Activated CD8-positive, alpha-beta memory T cell treated with anti-CD3 and anti-CD28 coated beads for 36 hours (primary cell): ENCODE data around the gene GATB. TPM values are rescaled to one million over a fixed set of nuclear protein-coding genes. Genes with fewer than 3 reads are reported as not detected.

Source experiments
- CTCF ChIA-PET: fragments of 350-600 bp; sonication (Branson Sonifier 250); formaldehyde crosslinking; loops from one replicate; lab custom pipeline; 2021; ENCODE audit warnings: antibody characterized with exemption; lab: Charles Lee
- POLR2A ChIA-PET: fragments of 350-600 bp; sonication (Branson Sonifier 250); formaldehyde crosslinking; loops from one replicate; lab custom pipeline; 2021; ENCODE audit warnings: antibody characterized with exemption; lab: Charles Lee
- total RNA-seq, 2 experiments: library from RNA; stranded (reverse); gene quantifications; one replicate each; pipeline ENCODE4 v1.2.3, GENCODE V29; 2021

GATB gene
- total RNA-seq, 2 experiments from 2014 or later = 25.7 to 30.0 TPM

- ChIA-PET POLR2A (no interaction called here), CTCF (no interaction called here)
These were observed 131.6 kb downstream of the GATB start for GRCh38 chr4:151629097-151629783.

DNA sequence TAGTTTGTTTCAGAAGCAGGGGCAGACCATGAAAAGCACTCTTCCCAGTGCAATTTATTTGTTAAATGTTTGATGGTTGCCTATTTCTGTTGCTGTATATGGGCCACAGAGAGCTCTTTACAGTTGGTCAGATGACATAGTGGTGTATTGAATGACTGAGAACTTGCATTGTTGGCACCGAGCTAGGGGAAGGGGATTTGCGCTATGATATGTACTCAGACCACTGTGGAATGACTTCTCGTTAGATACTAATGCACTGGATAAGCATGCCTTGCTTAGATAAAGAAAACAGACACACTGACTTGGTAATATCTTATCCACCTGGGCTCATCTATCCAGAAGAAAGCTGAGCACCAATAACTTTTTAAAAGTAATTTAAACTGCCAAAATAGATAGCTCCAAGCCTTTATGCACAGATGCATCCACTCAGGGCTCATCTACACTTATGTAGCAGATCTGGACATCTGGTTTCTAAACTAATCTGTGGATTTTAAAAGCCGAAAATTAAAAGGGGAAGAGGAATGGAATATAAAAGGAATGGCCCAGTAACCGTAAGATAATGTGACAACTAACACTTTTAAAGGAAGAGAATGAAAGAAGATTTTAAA is 132.7 kb downstream of the GATB start:
- ChIA-PET POLR2A (no interaction called here), CTCF (no interaction called here)

DNA sequence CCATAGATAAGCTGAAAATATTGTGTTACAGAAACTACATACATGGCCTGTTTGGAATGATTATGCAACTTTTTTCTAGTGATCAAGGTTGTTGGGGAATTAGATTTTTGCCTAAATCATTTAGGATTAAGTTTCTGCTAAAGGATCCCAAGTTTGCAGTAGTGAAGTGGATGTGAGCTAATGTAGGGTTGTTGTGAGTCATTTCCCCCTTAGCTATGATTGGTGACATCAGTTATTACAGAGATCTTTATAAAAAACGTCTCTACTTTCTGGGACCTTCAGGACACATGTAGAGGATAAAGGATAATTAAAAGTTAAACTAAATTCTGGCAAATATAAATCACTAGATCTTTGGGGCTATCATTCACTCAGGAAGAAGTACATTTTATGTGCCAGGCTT is 133.3 kb downstream of the GATB start:
- ChIA-PET POLR2A (no interaction called here), CTCF (no interaction called here)

GRCh38 chr4:151626751-151627150 is 134.1 kb downstream of the GATB start:
- CTCF ChIA-PET = no interaction called here
- POLR2A ChIA-PET = no interaction called here

- CTCF ChIA-PET = no interaction called here
- POLR2A ChIA-PET = no interaction called here
These were observed 134.6 kb downstream of the GATB start for GRCh38 chr4:151626228-151626627.

- ChIA-PET POLR2A (no interaction called here), CTCF (interaction anchor here (0.6 kb wide), 1 partner anchor 302 kb away, joined by 4 read pairs; no protein-coding TSS in a partner anchor)
These were observed 135.9 kb downstream of the GATB start for GRCh38 chr4:151624626-151625565.
